ENCODE data around the gene ARHGAP21.

DNA sequence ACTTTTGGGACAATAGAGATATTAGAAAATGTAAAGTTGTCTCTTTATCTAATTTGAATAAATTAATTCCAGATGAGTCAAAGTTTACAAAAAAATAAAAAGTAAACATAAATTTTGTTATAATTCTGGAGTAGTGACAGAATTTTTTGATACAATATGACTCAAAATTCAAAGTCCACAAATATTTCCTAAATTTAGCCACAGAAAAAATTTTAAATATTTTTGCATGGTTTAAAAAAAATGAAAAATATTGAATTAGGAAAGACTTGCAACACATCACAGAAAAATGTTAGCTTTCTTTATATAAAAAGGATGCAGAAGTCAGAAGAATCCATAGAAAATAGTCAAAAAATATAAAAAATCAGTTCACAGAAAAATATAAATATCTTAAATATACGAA, 117.7 kb downstream of the ARHGAP21 start:
- TF ChIP-seq, protein P1, sequence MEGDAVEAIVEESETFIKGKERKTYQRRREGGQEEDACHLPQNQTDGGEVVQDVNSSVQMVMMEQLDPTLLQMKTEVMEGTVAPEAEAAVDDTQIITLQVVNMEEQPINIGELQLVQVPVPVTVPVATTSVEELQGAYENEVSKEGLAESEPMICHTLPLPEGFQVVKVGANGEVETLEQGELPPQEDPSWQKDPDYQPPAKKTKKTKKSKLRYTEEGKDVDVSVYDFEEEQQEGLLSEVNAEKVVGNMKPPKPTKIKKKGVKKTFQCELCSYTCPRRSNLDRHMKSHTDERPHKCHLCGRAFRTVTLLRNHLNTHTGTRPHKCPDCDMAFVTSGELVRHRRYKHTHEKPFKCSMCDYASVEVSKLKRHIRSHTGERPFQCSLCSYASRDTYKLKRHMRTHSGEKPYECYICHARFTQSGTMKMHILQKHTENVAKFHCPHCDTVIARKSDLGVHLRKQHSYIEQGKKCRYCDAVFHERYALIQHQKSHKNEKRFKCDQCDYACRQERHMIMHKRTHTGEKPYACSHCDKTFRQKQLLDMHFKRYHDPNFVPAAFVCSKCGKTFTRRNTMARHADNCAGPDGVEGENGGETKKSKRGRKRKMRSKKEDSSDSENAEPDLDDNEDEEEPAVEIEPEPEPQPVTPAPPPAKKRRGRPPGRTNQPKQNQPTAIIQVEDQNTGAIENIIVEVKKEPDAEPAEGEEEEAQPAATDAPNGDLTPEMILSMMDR (IDR thresholded peaks at IDR 0.05), result no peak
- no peak for TF ChIP-seq POLR2A (IDR thresholded peaks at IDR 0.05)
